ENCODE results near the gene UAP1L1. TPM values are rescaled to one million over a fixed set of nuclear protein-coding genes. Genes with fewer than 3 reads are reported as not detected.

Gene UAP1L1
- total and polyA plus RNA-seq, 2 experiments from 2014 or later, result 2.5 to 8.1 TPM

DNA sequence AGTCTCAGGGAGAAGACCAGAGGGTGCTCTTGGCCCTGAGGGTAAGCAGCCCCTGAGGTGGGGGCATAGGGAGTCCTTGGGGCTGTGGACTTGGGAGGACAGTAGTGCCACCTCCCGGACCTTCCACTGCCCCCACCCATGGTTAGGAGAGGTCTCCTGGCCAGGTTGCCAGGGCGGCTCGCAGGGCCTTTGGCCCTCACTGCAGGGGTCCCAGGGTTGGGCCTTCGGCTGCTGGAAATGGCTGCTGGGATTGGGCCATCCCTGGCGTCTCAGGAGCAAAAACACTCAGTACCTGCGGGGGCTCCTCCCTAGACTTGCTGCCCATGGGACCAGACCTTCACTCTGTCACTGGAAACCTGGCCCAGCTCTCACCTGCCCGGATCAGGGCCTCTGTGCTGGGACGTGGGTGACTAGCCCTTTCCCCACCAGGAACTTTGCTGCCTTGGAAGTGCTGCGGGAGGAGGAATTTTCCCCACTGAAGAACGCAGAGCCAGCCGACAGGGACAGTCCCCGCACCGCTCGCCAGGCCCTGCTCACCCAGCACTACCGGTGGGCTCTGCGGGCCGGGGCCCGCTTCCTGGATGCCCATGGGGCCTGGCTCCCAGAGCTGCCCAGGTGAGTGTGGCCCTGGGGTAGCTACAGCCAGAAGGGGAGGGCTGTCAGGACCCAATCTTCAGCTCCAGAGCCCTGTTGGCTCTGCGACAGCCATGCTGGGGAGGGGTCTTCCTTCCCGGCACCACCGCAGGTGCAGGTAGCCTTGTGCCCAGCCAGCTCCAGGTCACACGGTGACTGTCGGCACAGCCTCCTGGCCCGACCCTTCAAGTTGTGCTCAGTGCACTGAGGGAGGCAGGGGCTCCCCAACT is 3.2 kb downstream of the UAP1L1 start (continued):
- TF ChIP-seq, protein P1, sequence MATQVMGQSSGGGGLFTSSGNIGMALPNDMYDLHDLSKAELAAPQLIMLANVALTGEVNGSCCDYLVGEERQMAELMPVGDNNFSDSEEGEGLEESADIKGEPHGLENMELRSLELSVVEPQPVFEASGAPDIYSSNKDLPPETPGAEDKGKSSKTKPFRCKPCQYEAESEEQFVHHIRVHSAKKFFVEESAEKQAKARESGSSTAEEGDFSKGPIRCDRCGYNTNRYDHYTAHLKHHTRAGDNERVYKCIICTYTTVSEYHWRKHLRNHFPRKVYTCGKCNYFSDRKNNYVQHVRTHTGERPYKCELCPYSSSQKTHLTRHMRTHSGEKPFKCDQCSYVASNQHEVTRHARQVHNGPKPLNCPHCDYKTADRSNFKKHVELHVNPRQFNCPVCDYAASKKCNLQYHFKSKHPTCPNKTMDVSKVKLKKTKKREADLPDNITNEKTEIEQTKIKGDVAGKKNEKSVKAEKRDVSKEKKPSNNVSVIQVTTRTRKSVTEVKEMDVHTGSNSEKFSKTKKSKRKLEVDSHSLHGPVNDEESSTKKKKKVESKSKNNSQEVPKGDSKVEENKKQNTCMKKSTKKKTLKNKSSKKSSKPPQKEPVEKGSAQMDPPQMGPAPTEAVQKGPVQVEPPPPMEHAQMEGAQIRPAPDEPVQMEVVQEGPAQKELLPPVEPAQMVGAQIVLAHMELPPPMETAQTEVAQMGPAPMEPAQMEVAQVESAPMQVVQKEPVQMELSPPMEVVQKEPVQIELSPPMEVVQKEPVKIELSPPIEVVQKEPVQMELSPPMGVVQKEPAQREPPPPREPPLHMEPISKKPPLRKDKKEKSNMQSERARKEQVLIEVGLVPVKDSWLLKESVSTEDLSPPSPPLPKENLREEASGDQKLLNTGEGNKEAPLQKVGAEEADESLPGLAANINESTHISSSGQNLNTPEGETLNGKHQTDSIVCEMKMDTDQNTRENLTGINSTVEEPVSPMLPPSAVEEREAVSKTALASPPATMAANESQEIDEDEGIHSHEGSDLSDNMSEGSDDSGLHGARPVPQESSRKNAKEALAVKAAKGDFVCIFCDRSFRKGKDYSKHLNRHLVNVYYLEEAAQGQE (IDR thresholded peaks at IDR 0.05; ENCODE audit: unreplicated experiment), result no peak
- TF ChIP-seq EZH2 (IDR thresholded peaks at IDR 0.05; ENCODE audit: low read depth, unreplicated experiment) (no peak), NANOG (IDR thresholded peaks at IDR 0.05; ENCODE audit: borderline replicate concordance) (no peak), EZH2phosphoT487 (IDR thresholded peaks at IDR 0.05; ENCODE audit: unreplicated experiment) (no peak), ZNF331 (CRISPR knock-in tag; IDR thresholded peaks at IDR 0.05; ENCODE audit: low read depth) (no peak)

DNA sequence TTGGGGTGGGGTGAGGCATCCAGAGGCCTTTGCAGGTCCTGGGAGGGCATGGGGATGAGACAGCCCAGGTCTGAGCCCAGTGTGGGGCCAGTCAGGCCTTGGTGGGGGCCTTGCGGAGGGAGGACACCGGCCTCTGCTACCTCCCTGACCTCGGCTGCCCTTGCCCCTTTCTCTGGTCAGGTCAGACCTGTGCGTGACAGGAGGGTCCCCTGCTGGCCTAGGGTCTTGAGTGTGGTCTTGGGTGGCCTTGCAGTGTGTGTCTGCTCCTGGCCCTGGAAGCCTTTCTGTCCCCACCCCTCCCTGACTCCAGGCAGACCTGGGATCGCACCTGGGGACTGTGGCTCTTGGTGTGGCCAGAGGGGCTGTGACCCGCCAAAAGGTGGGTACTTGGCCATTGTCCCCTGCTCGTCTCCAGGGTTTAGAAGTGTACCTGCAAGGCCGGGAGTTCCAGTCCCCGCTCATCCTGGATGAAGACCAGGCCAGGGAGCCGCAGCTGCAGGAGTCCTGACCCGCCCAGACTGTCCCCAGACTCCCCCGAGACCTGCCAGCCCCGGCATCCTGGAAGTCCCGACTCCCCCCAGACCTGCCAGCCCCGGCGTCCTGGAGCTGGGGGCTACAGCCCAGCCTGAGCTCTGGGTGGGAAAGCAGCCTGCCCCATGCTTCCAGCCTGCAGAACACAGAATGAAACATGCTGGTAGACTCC is 5.1 kb downstream of the UAP1L1 start:
- Histone ChIP-seq H3K36me3 (ENCODE audit: insufficient read depth) (no peaks in the 10 kb centered on the region), H3K4me3 (no peak overlapping the region), H4K20me1 (replicated peaks; ENCODE audit: insufficient read depth) (0 out of 2 replicates have a peak, but pooled peaks cover 6% of the 10 kb centered on the region), H3K27ac (ENCODE audit: low read depth) (no peak overlapping the region), H3K4me1 (ENCODE audit: insufficient read depth) (peaks cover 4% of the 10 kb centered on the region), H3F3A (replicated peaks; ENCODE audit: low read depth) (peaks cover 24% of the 10 kb centered on the region; the same call in 1 of the 2 replicates), H3K4me2 (no peak overlapping the region), H3K9me2 (ENCODE audit: insufficient read depth) (no peaks in the 10 kb centered on the region), H3K27me3 (ENCODE audit: insufficient read depth) (peaks cover 31% of the 10 kb centered on the region), H3K79me2 (replicated peaks; ENCODE audit: insufficient read depth) (no peaks in the 10 kb centered on the region), H2AFZ (no peak overlapping the region)
- H3K9me3 Mint-ChIP-seq, result no peaks in the 10 kb centered on the region; the same call in 2 of the 3 replicates
- peaks cover 7% of the 10 kb centered on the region for H3K4me1 Mint-ChIP-seq
- H3K27ac Mint-ChIP-seq, result no peak overlapping the region
- H3K4me3 Mint-ChIP-seq, result no peak overlapping the region
- DNase-seq (ENCODE audit: low spot score) (no peak), ATAC-seq (no peak)
- no peaks in the 10 kb centered on the region for H3K36me3 Mint-ChIP-seq (ENCODE audit: low read depth)
- H3K27me3 Mint-ChIP-seq (ENCODE audit: insufficient read depth, low read depth, poor library complexity), result peaks cover 39% of the 10 kb centered on the region
- no peak for TF ChIP-seq JUNB (IDR thresholded peaks at IDR 0.05; ENCODE audit: unreplicated experiment)
- TF ChIP-seq EZH2 (IDR thresholded peaks at IDR 0.05; ENCODE audit: low read depth, unreplicated experiment), result no peak
- no peak for TF ChIP-seq ZNF331 (CRISPR knock-in tag; IDR thresholded peaks at IDR 0.05; ENCODE audit: low read depth)
- TF ChIP-seq CREB1 (CRISPR knock-in tag; IDR thresholded peaks at IDR 0.05; ENCODE audit: low read depth), result no peak
- TF ChIP-seq EZH2phosphoT487 (IDR thresholded peaks at IDR 0.05; ENCODE audit: unreplicated experiment), result no peak
- TF ChIP-seq STAT1 (IDR thresholded peaks at IDR 0.05; ENCODE audit: unreplicated experiment), result no peak
- TF ChIP-seq, protein P2, sequence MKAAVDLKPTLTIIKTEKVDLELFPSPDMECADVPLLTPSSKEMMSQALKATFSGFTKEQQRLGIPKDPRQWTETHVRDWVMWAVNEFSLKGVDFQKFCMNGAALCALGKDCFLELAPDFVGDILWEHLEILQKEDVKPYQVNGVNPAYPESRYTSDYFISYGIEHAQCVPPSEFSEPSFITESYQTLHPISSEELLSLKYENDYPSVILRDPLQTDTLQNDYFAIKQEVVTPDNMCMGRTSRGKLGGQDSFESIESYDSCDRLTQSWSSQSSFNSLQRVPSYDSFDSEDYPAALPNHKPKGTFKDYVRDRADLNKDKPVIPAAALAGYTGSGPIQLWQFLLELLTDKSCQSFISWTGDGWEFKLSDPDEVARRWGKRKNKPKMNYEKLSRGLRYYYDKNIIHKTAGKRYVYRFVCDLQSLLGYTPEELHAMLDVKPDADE (IDR thresholded peaks at IDR 0.05), result no peak
- TF ChIP-seq, protein P3, sequence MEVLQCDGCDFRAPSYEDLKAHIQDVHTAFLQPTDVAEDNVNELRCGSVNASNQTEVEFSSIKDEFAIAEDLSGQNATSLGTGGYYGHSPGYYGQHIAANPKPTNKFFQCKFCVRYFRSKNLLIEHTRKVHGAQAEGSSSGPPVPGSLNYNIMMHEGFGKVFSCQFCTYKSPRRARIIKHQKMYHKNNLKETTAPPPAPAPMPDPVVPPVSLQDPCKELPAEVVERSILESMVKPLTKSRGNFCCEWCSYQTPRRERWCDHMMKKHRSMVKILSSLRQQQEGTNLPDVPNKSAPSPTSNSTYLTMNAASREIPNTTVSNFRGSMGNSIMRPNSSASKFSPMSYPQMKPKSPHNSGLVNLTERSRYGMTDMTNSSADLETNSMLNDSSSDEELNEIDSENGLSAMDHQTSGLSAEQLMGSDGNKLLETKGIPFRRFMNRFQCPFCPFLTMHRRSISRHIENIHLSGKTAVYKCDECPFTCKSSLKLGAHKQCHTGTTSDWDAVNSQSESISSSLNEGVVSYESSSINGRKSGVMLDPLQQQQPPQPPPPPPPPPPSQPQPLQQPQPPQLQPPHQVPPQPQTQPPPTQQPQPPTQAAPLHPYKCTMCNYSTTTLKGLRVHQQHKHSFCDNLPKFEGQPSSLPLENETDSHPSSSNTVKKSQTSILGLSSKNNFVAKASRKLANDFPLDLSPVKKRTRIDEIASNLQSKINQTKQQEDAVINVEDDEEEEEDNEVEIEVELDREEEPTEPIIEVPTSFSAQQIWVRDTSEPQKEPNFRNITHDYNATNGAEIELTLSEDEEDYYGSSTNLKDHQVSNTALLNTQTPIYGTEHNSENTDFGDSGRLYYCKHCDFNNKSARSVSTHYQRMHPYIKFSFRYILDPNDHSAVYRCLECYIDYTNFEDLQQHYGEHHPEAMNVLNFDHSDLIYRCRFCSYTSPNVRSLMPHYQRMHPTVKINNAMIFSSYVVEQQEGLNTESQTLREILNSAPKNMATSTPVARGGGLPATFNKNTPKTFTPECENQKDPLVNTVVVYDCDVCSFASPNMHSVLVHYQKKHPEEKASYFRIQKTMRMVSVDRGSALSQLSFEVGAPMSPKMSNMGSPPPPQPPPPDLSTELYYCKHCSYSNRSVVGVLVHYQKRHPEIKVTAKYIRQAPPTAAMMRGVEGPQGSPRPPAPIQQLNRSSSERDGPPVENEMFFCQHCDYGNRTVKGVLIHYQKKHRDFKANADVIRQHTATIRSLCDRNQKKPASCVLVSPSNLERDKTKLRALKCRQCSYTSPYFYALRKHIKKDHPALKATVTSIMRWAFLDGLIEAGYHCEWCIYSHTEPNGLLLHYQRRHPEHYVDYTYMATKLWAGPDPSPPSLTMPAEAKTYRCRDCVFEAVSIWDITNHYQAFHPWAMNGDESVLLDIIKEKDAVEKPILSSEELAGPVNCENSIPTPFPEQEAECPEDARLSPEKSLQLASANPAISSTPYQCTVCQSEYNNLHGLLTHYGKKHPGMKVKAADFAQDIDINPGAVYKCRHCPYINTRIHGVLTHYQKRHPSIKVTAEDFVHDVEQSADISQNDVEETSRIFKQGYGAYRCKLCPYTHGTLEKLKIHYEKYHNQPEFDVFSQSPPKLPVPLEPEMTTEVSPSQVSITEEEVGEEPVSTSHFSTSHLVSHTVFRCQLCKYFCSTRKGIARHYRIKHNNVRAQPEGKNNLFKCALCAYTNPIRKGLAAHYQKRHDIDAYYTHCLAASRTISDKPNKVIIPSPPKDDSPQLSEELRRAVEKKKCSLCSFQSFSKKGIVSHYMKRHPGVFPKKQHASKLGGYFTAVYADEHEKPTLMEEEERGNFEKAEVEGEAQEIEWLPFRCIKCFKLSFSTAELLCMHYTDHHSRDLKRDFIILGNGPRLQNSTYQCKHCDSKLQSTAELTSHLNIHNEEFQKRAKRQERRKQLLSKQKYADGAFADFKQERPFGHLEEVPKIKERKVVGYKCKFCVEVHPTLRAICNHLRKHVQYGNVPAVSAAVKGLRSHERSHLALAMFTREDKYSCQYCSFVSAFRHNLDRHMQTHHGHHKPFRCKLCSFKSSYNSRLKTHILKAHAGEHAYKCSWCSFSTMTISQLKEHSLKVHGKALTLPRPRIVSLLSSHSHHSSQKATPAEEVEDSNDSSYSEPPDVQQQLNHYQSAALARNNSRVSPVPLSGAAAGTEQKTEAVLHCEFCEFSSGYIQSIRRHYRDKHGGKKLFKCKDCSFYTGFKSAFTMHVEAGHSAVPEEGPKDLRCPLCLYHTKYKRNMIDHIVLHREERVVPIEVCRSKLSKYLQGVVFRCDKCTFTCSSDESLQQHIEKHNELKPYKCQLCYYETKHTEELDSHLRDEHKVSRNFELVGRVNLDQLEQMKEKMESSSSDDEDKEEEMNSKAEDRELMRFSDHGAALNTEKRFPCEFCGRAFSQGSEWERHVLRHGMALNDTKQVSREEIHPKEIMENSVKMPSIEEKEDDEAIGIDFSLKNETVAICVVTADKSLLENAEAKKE (CRISPR knock-in tag; IDR thresholded peaks at IDR 0.05), result no peak
- TF ChIP-seq ZNF114 (CRISPR knock-in tag; IDR thresholded peaks at IDR 0.05), result no peak

Measured in GM23338 (cell line).